A673 (cell line): ENCODE results near the gene PLET1. TPM values are rescaled to one million over a fixed set of nuclear protein-coding genes. Genes with fewer than 3 reads are reported as not detected.

ENCODE experiments used
- BruUV-seq: library from RNA; stranded (reverse); fragments of 400-500 nt; replicated peaks from 2 replicates; lab custom pipeline; 2021; lab: Mats Ljungman, UMichigan
- CTCF ChIA-PET: fragments of 300-600 bp; sonication (Branson Sonifier 250); formaldehyde crosslinking; loops from one replicate; lab custom pipeline; 2022; ENCODE audit warnings: antibody characterized with exemption; lab: Charles Lee
- POLR2A ChIA-PET: fragments of 300-600 bp; sonication (Branson Sonifier 250); formaldehyde crosslinking; loops from one replicate; lab custom pipeline; 2022; ENCODE audit warnings: antibody characterized with exemption; ENCODE audit not compliant: low non-redundant PET; lab: Charles Lee
- DNase-seq: peaks from one replicate; pipeline ENCODE4 v3.0.0-alpha.2; 2015; ENCODE audit warnings: low spot score
- H3K27ac ChIP-seq: fragments of 200-600 bp; sonication (generic); 2 replicates; pipeline ENCODE4 v1.5.1; 2016; ENCODE audit warnings: mixed run types, low read depth, mild to moderate bottlenecking, mixed read lengths, antibody characterized with exemption, low read length; ENCODE audit not compliant: poor library complexity, severe bottlenecking
- H3K27me3 ChIP-seq: fragments of 200-600 bp; sonication (generic); replicated peaks from 2 replicates; pipeline ENCODE4 v1.6.1; 2017; ENCODE audit warnings: mixed run types, low read depth, mild to moderate bottlenecking, mixed read lengths, antibody characterized with exemption, low read length; ENCODE audit not compliant: insufficient read depth, poor library complexity
- H3K36me3 ChIP-seq: fragments of 200-600 bp; sonication (generic); 2 replicates; pipeline ENCODE4 v1.6.1; 2016; ENCODE audit warnings: mixed run types, mild to moderate bottlenecking, mixed read lengths, antibody characterized with exemption, low read length; ENCODE audit not compliant: insufficient read depth, poor library complexity, severe bottlenecking
- H3K4me1 ChIP-seq: fragments of 200-600 bp; sonication (generic); 2 replicates; pipeline ENCODE4 v1.6.1; 2017; ENCODE audit warnings: mixed run types, mild to moderate bottlenecking, mixed read lengths, antibody characterized with exemption, low read length; ENCODE audit not compliant: insufficient read depth, poor library complexity, severe bottlenecking
- H3K4me3 ChIP-seq: fragments of 200-600 bp; sonication (generic); 2 replicates; pipeline ENCODE4 v1.5.1; 2016; ENCODE audit warnings: low read depth, mixed run types, mild to moderate bottlenecking, mixed read lengths, low read length; ENCODE audit not compliant: poor library complexity, severe bottlenecking
- H3K9me3 ChIP-seq: fragments of 200-600 bp; sonication (generic); 2 replicates; pipeline ENCODE4 v1.6.1; 2016; ENCODE audit warnings: mixed run types, low read depth, mild to moderate bottlenecking, mixed read lengths, antibody characterized with exemption, low read length; ENCODE audit not compliant: poor library complexity, severe bottlenecking
- EZH2 ChIP-seq: fragments of 200-600 bp; sonication (generic); IDR thresholded peaks from 2 replicates; pipeline ENCODE4 v1.6.1; 2017; ENCODE audit warnings: borderline replicate concordance, low read depth, mild to moderate bottlenecking, mixed read lengths, antibody characterized with exemption, low read length; ENCODE audit not compliant: poor library complexity, severe bottlenecking
- intact Hi-C: fragments of 100-400 bp; cut with micrococcal nuclease; formaldehyde crosslinking; loops from one replicate; pipeline ENCODE4 v1.10.0; 2022; ENCODE audit not compliant: unreplicated experiment
- total RNA-seq: library from RNA; stranded (reverse); gene quantifications from 2 replicates; pipeline ENCODE4 v1.2.3, GENCODE V29; 2021
- TF ChIP-seq, protein P1 (sequence below): fragments of 300-800, 200-600 bp; sonication (generic); conservative IDR thresholded peaks from 2 replicates; pipeline ENCODE4 v1.5.1; 2017; ENCODE audit warnings: low read depth, mild to moderate bottlenecking, antibody characterized with exemption, low read length, moderate library complexity, mixed read lengths

Gene PLET1
- total RNA-seq, 1 experiment from 2014 or later = not detected

- no peak overlapping the region for H3K4me3 ChIP-seq
- peaks cover 47% of the 10 kb centered on the region for H3K36me3 ChIP-seq
- H3K9me3 ChIP-seq = no peaks in the 10 kb centered on the region
- intact Hi-C loops = no loop called here
- no peaks in the 10 kb centered on the region for H3K27me3 ChIP-seq
- CTCF ChIA-PET = no interaction called here
- BruUV-seq = no TSS peak
- DNase-seq = no peak
- POLR2A ChIA-PET = no interaction called here
- no peaks in the 10 kb centered on the region for H3K4me1 ChIP-seq
- TF ChIP-seq, protein P1, sequence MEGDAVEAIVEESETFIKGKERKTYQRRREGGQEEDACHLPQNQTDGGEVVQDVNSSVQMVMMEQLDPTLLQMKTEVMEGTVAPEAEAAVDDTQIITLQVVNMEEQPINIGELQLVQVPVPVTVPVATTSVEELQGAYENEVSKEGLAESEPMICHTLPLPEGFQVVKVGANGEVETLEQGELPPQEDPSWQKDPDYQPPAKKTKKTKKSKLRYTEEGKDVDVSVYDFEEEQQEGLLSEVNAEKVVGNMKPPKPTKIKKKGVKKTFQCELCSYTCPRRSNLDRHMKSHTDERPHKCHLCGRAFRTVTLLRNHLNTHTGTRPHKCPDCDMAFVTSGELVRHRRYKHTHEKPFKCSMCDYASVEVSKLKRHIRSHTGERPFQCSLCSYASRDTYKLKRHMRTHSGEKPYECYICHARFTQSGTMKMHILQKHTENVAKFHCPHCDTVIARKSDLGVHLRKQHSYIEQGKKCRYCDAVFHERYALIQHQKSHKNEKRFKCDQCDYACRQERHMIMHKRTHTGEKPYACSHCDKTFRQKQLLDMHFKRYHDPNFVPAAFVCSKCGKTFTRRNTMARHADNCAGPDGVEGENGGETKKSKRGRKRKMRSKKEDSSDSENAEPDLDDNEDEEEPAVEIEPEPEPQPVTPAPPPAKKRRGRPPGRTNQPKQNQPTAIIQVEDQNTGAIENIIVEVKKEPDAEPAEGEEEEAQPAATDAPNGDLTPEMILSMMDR = no peak
- no peak overlapping the region for H3K27ac ChIP-seq
Observed at GRCh38 chr11:112237451-112237850, 23.2 kb downstream of the PLET1 start.

GRCh38 chr11:112235750-112236390 is 24.8 kb downstream of the PLET1 start:
- H3K36me3 ChIP-seq = peaks cover 56% of the 10 kb centered on the region
- ChIA-PET CTCF (no interaction called here), POLR2A (no interaction called here)
- H3K27me3 ChIP-seq = no peaks in the 10 kb centered on the region
- DNase-seq = no peak
- no peak overlapping the region for H3K27ac ChIP-seq
- no peak for TF ChIP-seq EZH2
- TF ChIP-seq, protein P1 = no peak
- BruUV-seq = no TSS peak
- H3K9me3 ChIP-seq = no peaks in the 10 kb centered on the region
- no peaks in the 10 kb centered on the region for H3K4me1 ChIP-seq
- intact Hi-C loops = no loop called here
- no peak overlapping the region for H3K4me3 ChIP-seq

DNA sequence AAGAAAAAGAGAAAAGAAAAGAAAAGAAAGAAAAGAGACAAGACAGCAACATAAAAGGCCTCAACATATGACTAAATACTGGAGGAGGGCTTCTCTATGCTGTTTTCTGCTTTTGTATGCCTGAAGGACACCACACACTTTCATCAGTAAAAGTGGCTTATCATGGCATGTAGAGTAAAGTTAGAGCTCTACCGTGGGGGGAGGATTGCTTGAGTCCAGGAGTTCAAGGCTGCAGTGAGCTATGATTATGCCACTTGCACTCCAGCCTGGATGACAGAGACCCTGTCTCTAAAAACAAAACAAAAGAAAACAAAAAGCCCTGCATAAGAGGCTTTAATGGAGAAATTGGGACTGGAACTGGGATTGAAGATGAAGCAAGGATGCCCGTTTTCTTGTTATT is 28.7 kb downstream of the PLET1 start:
- TF ChIP-seq EZH2 = no peak
- TF ChIP-seq, protein P1 = no peak
- ChIA-PET CTCF (no interaction called here), POLR2A (no interaction called here)
- no TSS peak for BruUV-seq
- Histone ChIP-seq H3K27ac (no peak overlapping the region), H3K4me3 (no peak overlapping the region), H3K27me3 (no peaks in the 10 kb centered on the region), H3K4me1 (peaks cover 13% of the 10 kb centered on the region), H3K36me3 (peaks cover 67% of the 10 kb centered on the region), H3K9me3 (no peaks in the 10 kb centered on the region)
- DNase-seq = no peak
- intact Hi-C loops = no loop called here
